ENCODE data around the gene MVB12B.

- TF ChIP-seq, protein P1, sequence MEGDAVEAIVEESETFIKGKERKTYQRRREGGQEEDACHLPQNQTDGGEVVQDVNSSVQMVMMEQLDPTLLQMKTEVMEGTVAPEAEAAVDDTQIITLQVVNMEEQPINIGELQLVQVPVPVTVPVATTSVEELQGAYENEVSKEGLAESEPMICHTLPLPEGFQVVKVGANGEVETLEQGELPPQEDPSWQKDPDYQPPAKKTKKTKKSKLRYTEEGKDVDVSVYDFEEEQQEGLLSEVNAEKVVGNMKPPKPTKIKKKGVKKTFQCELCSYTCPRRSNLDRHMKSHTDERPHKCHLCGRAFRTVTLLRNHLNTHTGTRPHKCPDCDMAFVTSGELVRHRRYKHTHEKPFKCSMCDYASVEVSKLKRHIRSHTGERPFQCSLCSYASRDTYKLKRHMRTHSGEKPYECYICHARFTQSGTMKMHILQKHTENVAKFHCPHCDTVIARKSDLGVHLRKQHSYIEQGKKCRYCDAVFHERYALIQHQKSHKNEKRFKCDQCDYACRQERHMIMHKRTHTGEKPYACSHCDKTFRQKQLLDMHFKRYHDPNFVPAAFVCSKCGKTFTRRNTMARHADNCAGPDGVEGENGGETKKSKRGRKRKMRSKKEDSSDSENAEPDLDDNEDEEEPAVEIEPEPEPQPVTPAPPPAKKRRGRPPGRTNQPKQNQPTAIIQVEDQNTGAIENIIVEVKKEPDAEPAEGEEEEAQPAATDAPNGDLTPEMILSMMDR (IDR thresholded peaks at IDR 0.05) = no peak
- TF ChIP-seq ZFX (IDR thresholded peaks at IDR 0.05; ENCODE audit: borderline replicate concordance) = no peak
Measured at GRCh38 chr9:126504086-126504976, 177.7 kb downstream of the MVB12B start.

Data from 22Rv1 (cell line).